PFSK-1 (cell line): ENCODE results near the gene OCLN.

Experiments used
- POLR2AphosphoS5 ChIP-seq: IDR thresholded peaks from 2 replicates; pipeline ENCODE4 v1.6.1; 2012; ENCODE audit warnings: low read depth, mild to moderate bottlenecking, control low read depth, low read length, moderate library complexity
- REST ChIP-seq, 2 experiments: IDR thresholded peaks; 2 replicates each; pipeline versions ENCODE4 v1.6.1 to v1.8.0; 2011 to 2012; ENCODE audit warnings: low read depth in 2 of 2, low read length in 2 of 2, control low read depth in 1 of 2, inconsistent platforms in 1 of 2, mild to moderate bottlenecking in 1 of 2, moderate library complexity in 1 of 2; ENCODE audit not compliant: insufficient read depth in 1 of 2
- SIN3A ChIP-seq: IDR thresholded peaks from 2 replicates; pipeline ENCODE4 v1.6.1; 2012; ENCODE audit warnings: mild to moderate bottlenecking, low read length, moderate library complexity, borderline replicate concordance; ENCODE audit not compliant: insufficient read depth
- TAF1 ChIP-seq: IDR thresholded peaks from 2 replicates; pipeline ENCODE4 v1.6.1; 2012; ENCODE audit warnings: low read length, control low read depth, borderline replicate concordance; ENCODE audit not compliant: insufficient read depth

- TF ChIP-seq POLR2AphosphoS5, result no peak
- TF ChIP-seq REST (IDR thresholded peaks at IDR 0.05; ENCODE audit: insufficient read depth in 1 of 2, low read depth in 2 of 2, low read length in 2 of 2), result no peak
- TF ChIP-seq SIN3A, result no peak
- TF ChIP-seq TAF1, result no peak
Observed at GRCh38 chr5:69522035-69522434, 29.4 kb downstream of the OCLN start.
